Heart right ventricle (tissue), 16 donors: ENCODE data around the gene IQSEC1. TPM values are rescaled to one million over a fixed set of nuclear protein-coding genes. Genes with fewer than 3 reads are reported as not detected.

Experiments
- ATAC-seq, 8 donors: fragments of 200-7000 bp; cut with Tn5 transposase; one replicate each; pipeline ENCODE4 v1.9.1; 2020; ENCODE audit warnings: mild to moderate bottlenecking in 8 of 8, moderate library complexity in 8 of 8, moderate number of reproducible peaks in 1 of 8
- DNase-seq, 2 donors: peaks; one replicate each; pipeline ENCODE4 v3.0.0-alpha.2; 2020
- H3K27ac ChIP-seq, 10 donors: fragments of 200-600 bp; sonication (generic) in 2 of 10; one replicate each; pipeline versions ENCODE4 v1.5.0 to v1.8.0; 2020 to 2022; ENCODE audit warnings: mild to moderate bottlenecking in 3 of 10
- H3K27me3 ChIP-seq, 7 donors: fragments of 200-600 bp; one replicate each; pipeline ENCODE4 v1.8.0; 2021 to 2022; ENCODE audit warnings: mild to moderate bottlenecking in 2 of 7
- H3K36me3 ChIP-seq, 9 donors: fragments of 200-600 bp; sonication (generic) in 1 of 9; one replicate each; pipeline versions ENCODE4 v1.5.0 to v1.8.0; 2020 to 2022; ENCODE audit warnings: mild to moderate bottlenecking in 2 of 9
- H3K4me1 ChIP-seq, 9 donors: fragments of 200-600 bp; sonication (generic) in 1 of 9; one replicate each; pipeline versions ENCODE4 v1.5.0 to v1.8.0; 2020 to 2022; ENCODE audit warnings: mild to moderate bottlenecking in 4 of 9
- H3K4me3 ChIP-seq, 10 donors: fragments of 200-600 bp; sonication (generic) in 2 of 10; one replicate each; pipeline versions ENCODE4 v1.5.0 to v1.8.0; 2020 to 2022; ENCODE audit warnings: mild to moderate bottlenecking in 7 of 10, moderate library complexity in 2 of 10
- H3K9me3 ChIP-seq, 11 donors: fragments of 200-600 bp in 10 of 11; sonication (generic) in 2 of 11; one replicate each; pipeline versions ENCODE4 v1.5.0 to v1.8.0; 2013 to 2022; ENCODE audit warnings: mild to moderate bottlenecking in 2 of 11, control low read depth in 1 of 11, moderate library complexity in 1 of 11
- CTCF ChIP-seq, 9 donors: fragments of 200-600 bp; sonication (generic) in 2 of 9; IDR thresholded peaks; one replicate each; pipeline versions ENCODE4 v1.5.0 to v1.8.0; 2021 to 2022; ENCODE audit warnings: antibody characterized with exemption in 9 of 9, mild to moderate bottlenecking in 5 of 9, moderate library complexity in 1 of 9
- WGBS, 2 donors: extraction: QIAGEN DNeasy Blood & Tissue Kit; methylation state at CpG; one replicate each; pipeline ENCODE4 v1.1.7; 2013; ENCODE audit warnings: inconsistent platforms in 1 of 2; 5-methylcytosine and 5-hydroxymethylcytosine counted together
- intact Hi-C, 10 donors: fragments of 100-400 bp; cut with DNase I; formaldehyde crosslinking; loops; one replicate each; pipeline versions ENCODE4 v1.11.1 to v1.14.2; 2022
- polyA plus RNA-seq, 2 donors: library from polyadenylated mRNA; stranded (reverse); fragments of 200-250 nt; gene quantifications; one replicate each; pipeline ENCODE4 v1.2.3, GENCODE V29; 2013
- total RNA-seq, 10 donors: library from RNA; stranded (reverse); fragmentation: NEBNext Ultra II Directional in 3 of 10; extraction: Animal tissue kit (Norgen Biotek cat#: 25700) in 3 of 10; gene quantifications; one replicate each; pipeline versions ENCODE4 v1.2.1 to v1.2.4, GENCODE V29; 2021 to 2023
- donor health status: Arrhythmogenic right ventricular cardiomyopathy.
- donor health status: ischemic (EF 13 %, LVEDD 7.1; RV severe dilation, severe dysfunction).
- donor health status: healthy with polysubstance abuse.
- donor health status: DM: no; HTN: yes; CAD: no.
- donor health status: DM: no; HTN: no; CAD: no.
- donor health status: ischemic (EF 25% LVEDD 6.9; RV normal size, moderate dysfunction).
- donor health status: ischemic (EF 25% LVEDD 5.7; RV mildly dilated, moderate dysfunction).
- donor health status: healthy.
- donor health status: DM: yes; HTN: yes; CAD: no.
- donor health status: Ischemic cardiomyopathy.
- donor health status: ischemic (EF 35%, LVEDD 5.7; RV mildly dilated, moderate dysfunction).
- donor health status: nonischemic (EF 11% LVEDD 7.7; RV severe dilation, severe dysfunction).
- donor health status: DM: yes; HTN: yes; CAD: no.
- donor health status: PGD.
- donor health status: ischemic (EF 29% LVEDD 5.4; RV normal size, mild dysfunction).
- donor health status: nonischemic (EF 23%, LVEDD 6.1; RV moderate dilation, normal function).

The IQSEC1 gene
- total and polyA plus RNA-seq, 12 donors, result 13.1 to 73.9 (median 60.4) TPM

DNA sequence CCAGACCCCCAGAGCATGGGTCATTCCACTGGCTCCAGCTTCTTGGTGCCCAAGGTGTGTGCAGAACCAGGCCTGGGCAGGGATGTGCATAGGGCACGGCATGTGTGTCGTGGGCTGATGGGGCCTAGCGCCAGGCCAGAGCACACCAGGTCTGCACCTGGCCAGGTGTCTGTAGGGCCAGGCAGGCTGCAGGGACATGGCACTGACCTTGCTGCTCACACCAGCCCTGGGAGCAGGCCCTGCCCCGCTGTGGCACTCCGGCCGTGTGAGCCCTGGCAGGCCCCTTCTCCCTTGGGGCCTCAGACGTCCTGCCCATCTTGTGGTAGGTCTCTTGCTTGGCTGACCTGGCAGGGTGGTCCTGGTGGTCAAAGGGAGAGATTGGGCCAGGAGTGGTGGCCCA lies 147.6 kb downstream of the IQSEC1 start:
- Histone ChIP-seq H3K27ac (peak overlapping the region in 6 of 10 donors; percentile 9 to 81 (median 58)), H3K4me1 (peaks cover 33 to 83% (median 65%) of the 10 kb centered on the region in 9 donors), H3K9me3 (no peaks in the 10 kb centered on the region), H3K4me3 (no peak overlapping the region), H3K27me3 (no peaks in the 10 kb centered on the region), H3K36me3 (peaks cover 0 to 93% (median 25%) of the 10 kb centered on the region in 9 donors)
- intact Hi-C loops, result loop anchor here in 1 of 10 donors (10.0 kb wide), 1 partner anchor 59 kb away; no protein-coding TSS in a partner anchor
- no peak for TF ChIP-seq CTCF (IDR thresholded peaks at IDR 0.05)
- 82 to 83% methylated on average over 7 of the region's 7 CpGs for WGBS, 2 donors
- no peak for DNase-seq
- no peak for ATAC-seq

DNA sequence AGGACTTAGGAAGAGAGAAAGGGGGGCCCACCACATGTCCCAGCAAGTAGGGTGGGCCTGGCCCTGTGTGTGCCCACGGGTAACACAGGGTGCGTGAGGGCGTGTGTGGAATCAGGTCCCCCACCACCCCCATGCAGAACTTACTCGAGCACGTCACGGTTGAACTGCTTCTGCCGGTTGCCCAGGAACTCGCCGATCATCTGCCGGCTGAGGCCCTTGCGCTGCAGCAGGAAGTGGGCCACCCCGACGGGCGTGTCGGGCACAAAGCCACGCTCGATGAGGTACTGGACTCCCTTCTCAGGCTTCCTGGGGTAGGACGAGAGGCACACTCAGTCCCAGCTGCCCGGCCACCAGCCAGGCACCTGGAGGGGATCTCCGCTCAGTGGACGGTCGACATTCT lies 148.8 kb downstream of the IQSEC1 start:
- Histone ChIP-seq H3K9me3 (no peaks in the 10 kb centered on the region), H3K27me3 (no peaks in the 10 kb centered on the region), H3K4me1 (peaks cover 29 to 78% (median 55%) of the 10 kb centered on the region in 9 donors), H3K36me3 (peaks cover 0 to 94% (median 36%) of the 10 kb centered on the region in 9 donors), H3K4me3 (no peak overlapping the region), H3K27ac (peak overlapping the region in 2 of 10 donors; percentile 31 to 69)
- 64 to 83% methylated on average over 22 of the region's 22 CpGs for WGBS, 2 donors
- intact Hi-C loops, result loop anchor here in 1 of 10 donors (10.0 kb wide), 1 partner anchor 60 kb away; no protein-coding TSS in a partner anchor
- TF ChIP-seq CTCF (IDR thresholded peaks at IDR 0.05), result no peak
- ATAC-seq (no peak), DNase-seq (no peak)

- Histone ChIP-seq H3K27me3 (no peaks in the 10 kb centered on the region), H3K9me3 (no peaks in the 10 kb centered on the region), H3K4me3 (peak overlapping the region in 1 of 10 donors; percentile 5), H3K4me1 (peaks cover 29 to 68% (median 55%) of the 10 kb centered on the region in 9 donors), H3K36me3 (peaks cover 0 to 94% (median 48%) of the 10 kb centered on the region in 9 donors), H3K27ac (peak overlapping the region in 6 of 10 donors; percentile 18 to 69 (median 48))
- peak in 3 of 8 donors; percentile 31 to 55 (median 31) for ATAC-seq
- TF ChIP-seq CTCF (IDR thresholded peaks at IDR 0.05), result peak in 1 of 9 donors; percentile 24
- WGBS, 2 donors, result 48 to 58% methylated on average over 11 of the region's 11 CpGs
- intact Hi-C loops, result loop anchor here in 1 of 10 donors (10.0 kb wide), 1 partner anchor 62 kb away; no protein-coding TSS in a partner anchor
- no peak for DNase-seq
Measured at GRCh38 chr3:12922881-12923431, 150.3 kb downstream of the IQSEC1 start.

DNA sequence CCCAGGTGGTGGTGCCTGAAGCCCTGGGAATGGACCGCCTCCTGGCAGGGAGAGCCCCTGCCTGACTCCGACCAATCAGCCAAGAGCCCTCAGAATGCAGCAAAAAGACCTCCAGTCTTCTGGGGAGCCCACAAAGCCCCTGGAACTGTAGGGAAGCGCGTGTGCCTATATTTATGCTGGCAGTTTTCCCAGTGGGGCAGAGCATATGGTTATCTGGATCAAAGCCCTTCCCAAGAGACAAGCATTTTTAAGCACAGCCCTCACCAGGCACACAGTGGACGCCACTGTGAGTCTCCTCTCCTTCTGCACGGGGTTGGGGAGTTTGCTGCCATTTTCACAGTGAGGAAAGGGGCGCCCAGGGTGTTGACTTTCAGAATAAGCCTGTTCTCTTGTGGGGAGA lies 150.9 kb downstream of the IQSEC1 start:
- Histone ChIP-seq H3K27ac (peak overlapping the region in 5 of 10 donors; percentile 18 to 69 (median 57)), H3K4me1 (peaks cover 29 to 65% (median 54%) of the 10 kb centered on the region in 9 donors), H3K27me3 (no peaks in the 10 kb centered on the region), H3K36me3 (peaks cover 0 to 99% (median 50%) of the 10 kb centered on the region in 9 donors), H3K4me3 (no peak overlapping the region), H3K9me3 (no peaks in the 10 kb centered on the region)
- intact Hi-C loops, result loop anchor here in 1 of 10 donors (10.0 kb wide), 1 partner anchor 62 kb away; no protein-coding TSS in a partner anchor
- ATAC-seq, result peak in 4 of 8 donors; percentile 8 to 18 (median 10)
- no peak for TF ChIP-seq CTCF (IDR thresholded peaks at IDR 0.05)
- 42 to 50% methylated on average over 7 of the region's 7 CpGs for WGBS, 2 donors
- DNase-seq, result no peak
